Measurements from ENCODE around the gene PMS2. TPM values are rescaled to one million over a fixed set of nuclear protein-coding genes. Genes with fewer than 3 reads are reported as not detected.

PMS2 gene
- total RNA-seq, 1 donor from 2014 or later, result 5.6 TPM

- H3K9me3 ChIP-seq (replicated peaks), result no peaks in the 10 kb centered on the region
- no peaks in the 10 kb centered on the region for H3K27me3 ChIP-seq (ENCODE audit: low read depth)
- peaks cover 21% of the 10 kb centered on the region for H3K4me1 ChIP-seq
- DNase-seq, result no peak
- peaks cover 99% of the 10 kb centered on the region for H3K36me3 ChIP-seq
- intact Hi-C loops (cut with micrococcal nuclease), result no loop called here
- H3K4me3 ChIP-seq, result no peak overlapping the region
- H3K27ac ChIP-seq (replicated peaks), result no peak overlapping the region
- no peak for TF ChIP-seq CTCF (IDR thresholded peaks at IDR 0.05; ENCODE audit: borderline replicate concordance)
Measured at GRCh38 chr7:6022707-6023106, 13.9 kb upstream of the PMS2 start.

- H3K4me3 ChIP-seq, result no peak overlapping the region
- H3K27ac ChIP-seq (replicated peaks), result no peak overlapping the region
- peaks cover 10% of the 10 kb centered on the region for H3K4me1 ChIP-seq
- H3K36me3 ChIP-seq, result peaks cover 99% of the 10 kb centered on the region
- H3K9me3 ChIP-seq (replicated peaks), result no peaks in the 10 kb centered on the region
- no peak for DNase-seq
- H3K27me3 ChIP-seq (ENCODE audit: low read depth), result no peaks in the 10 kb centered on the region
- intact Hi-C loops (cut with micrococcal nuclease), result no loop called here
- no peak for TF ChIP-seq CTCF (IDR thresholded peaks at IDR 0.05; ENCODE audit: borderline replicate concordance)
Measured at GRCh38 chr7:6020371-6021286, 11.8 kb upstream of the PMS2 start.

- no peak for DNase-seq
Measured at GRCh38 chr7:6016653-6016966, 7.8 kb upstream of the PMS2 start.

GRCh38 chr7:6015917-6016652, 7.2 kb upstream of the PMS2 start:
- DNase-seq, result peak; percentile 74
- Histone ChIP-seq H3K27me3 (ENCODE audit: low read depth) (no peaks in the 10 kb centered on the region), H3K4me3 (no peak overlapping the region), H3K27ac (replicated peaks) (peak overlapping the region; percentile 70), H3K9me3 (replicated peaks) (no peaks in the 10 kb centered on the region), H3K4me1 (peaks cover 46% of the 10 kb centered on the region), H3K36me3 (peaks cover 64% of the 10 kb centered on the region)
- intact Hi-C loops (cut with micrococcal nuclease), result no loop called here
- TF ChIP-seq CTCF (IDR thresholded peaks at IDR 0.05; ENCODE audit: borderline replicate concordance), result no peak

More at GRCh38 chr7:6016653-6016966, 7.8 kb upstream of the PMS2 start:
- no peaks in the 10 kb centered on the region for H3K27me3 ChIP-seq (ENCODE audit: low read depth)
- intact Hi-C loops (cut with micrococcal nuclease), result no loop called here
- H3K9me3 ChIP-seq (replicated peaks), result no peaks in the 10 kb centered on the region
- peaks cover 41% of the 10 kb centered on the region for H3K4me1 ChIP-seq
- peaks cover 70% of the 10 kb centered on the region for H3K36me3 ChIP-seq
- no peak overlapping the region for H3K4me3 ChIP-seq
- TF ChIP-seq CTCF (IDR thresholded peaks at IDR 0.05; ENCODE audit: borderline replicate concordance), result no peak
- peak overlapping the region; percentile 70 for H3K27ac ChIP-seq (replicated peaks)

GRCh38 chr7:6012355-6013104, 3.7 kb upstream of the PMS2 start:
- H3K4me1 ChIP-seq, result peaks cover 78% of the 10 kb centered on the region
- H3K9me3 ChIP-seq (replicated peaks), result no peaks in the 10 kb centered on the region
- H3K27ac ChIP-seq (replicated peaks), result peak overlapping the region; percentile 99
- H3K4me3 ChIP-seq, result no peak overlapping the region
- peaks cover 29% of the 10 kb centered on the region for H3K36me3 ChIP-seq
- no peaks in the 10 kb centered on the region for H3K27me3 ChIP-seq (ENCODE audit: low read depth)
- intact Hi-C loops (cut with micrococcal nuclease), result no loop called here
- no peak for DNase-seq
- no peak for TF ChIP-seq CTCF (IDR thresholded peaks at IDR 0.05; ENCODE audit: borderline replicate concordance)
